ENCODE results near the gene COMMD10.

COMMD10 gene

DNA sequence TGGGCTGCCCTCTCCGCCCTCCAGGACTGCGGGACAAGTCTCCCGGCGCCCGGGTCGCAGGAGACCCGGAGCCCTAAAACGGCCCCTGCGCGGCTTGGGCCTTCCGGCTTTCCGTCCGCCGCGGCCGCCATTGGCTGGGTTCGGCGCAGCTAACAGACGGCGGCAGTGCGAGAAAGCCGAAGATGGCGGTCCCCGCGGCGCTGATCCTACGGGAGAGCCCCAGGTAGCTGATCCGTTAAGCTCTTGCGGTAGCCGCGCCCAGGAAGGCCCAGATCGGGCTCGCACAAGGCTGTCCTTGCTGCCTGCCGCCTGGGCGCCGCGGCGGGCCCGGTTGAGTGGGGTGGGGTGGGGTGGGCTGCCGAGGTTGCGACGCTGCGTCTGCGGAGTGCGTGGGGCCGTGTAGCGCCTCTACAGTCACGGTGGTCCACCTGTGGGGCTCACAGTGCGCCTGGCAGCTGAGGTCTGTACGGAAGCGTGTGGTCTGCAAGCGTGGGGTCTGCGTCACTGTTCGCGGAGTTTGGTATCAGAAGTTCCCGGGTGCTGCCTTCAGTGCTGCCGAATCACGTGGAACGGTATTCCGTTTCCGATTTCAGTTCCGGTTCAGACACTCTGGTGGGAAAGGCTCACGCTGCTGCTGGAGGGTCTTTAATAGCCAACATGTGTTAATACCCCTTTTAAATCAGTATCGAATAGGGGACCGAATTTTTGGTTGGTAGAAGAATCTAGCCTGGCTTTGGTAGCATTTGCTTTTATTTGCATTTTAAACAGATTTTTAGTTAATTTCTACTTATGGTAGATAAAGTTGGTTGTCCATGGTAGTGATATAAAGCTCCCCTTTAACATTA, at the start of gene COMMD10:
Gene COMMD10 (plus strand): TSS at position 155 of the 845 bp plus-strand sequence.
- H3K27me3 Mint-ChIP-seq, result no peaks in the 10 kb centered on the region
- peaks cover 47% of the 10 kb centered on the region for H3K4me1 Mint-ChIP-seq (ENCODE audit: low read depth)
- no peaks in the 10 kb centered on the region for H3K9me3 Mint-ChIP-seq
- H3K4me3 Mint-ChIP-seq, result peak within 1 kb of the TSS; percentile 90
- peaks cover 45% of the 10 kb centered on the region for H3K36me3 Mint-ChIP-seq (ENCODE audit: low read depth)
- peak within 1 kb of the TSS; percentile 94 for H3K27ac Mint-ChIP-seq

DNA sequence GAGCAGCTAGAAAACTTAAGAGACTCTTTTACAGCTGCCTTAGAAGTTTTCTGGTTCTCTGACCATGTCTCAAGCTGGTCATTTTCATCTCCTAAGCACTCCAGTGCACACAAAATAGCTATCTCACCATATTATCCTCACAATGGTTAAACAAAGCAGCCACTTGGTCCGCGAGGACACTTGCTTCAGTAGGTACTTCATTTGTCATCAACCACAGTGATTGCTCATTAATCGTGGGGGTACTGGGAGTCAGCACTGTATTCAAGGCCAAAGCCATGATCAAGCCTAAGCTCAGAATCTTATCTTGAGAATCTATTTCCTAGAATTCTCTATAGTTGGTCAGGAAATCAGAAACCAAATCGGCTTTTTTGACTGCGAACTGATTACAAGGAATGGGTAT, 49.7 kb upstream of the COMMD10 start:
- Mint-ChIP-seq H3K4me3 (no peak overlapping the region), H3K9me3 (no peaks in the 10 kb centered on the region), H3K4me1 (ENCODE audit: low read depth) (peaks cover 15% of the 10 kb centered on the region), H3K27me3 (peaks cover 19% of the 10 kb centered on the region), H3K36me3 (ENCODE audit: low read depth) (no peaks in the 10 kb centered on the region), H3K27ac (no peak overlapping the region)

DNA sequence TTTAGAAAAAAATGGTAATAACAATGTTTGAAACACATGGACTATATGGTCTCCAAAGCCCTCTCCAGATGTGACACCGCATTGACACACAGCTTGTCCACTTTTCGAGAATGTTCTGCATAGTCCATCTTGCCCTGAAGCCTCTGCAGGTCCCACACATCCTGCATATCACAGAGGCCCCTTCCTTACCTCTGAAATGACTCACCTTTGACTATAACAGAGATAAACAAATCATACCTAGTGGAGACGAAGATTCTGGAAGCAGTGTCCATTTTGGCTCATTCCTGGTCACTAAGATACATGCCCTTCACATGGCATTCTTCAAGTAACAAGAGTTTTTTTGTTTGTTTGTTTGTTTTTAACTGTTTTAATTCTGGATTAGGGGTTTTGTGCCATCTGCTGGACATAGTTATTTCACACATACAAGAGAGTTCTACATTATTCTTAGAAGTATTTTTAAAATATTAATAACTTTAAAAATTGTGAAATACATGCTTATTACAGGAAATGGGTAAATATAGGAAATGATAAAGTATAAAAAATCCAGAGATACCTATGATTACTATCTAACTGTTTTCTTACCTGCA, 47.5 kb upstream of the COMMD10 start:
- no peaks in the 10 kb centered on the region for H3K9me3 Mint-ChIP-seq
- H3K4me1 Mint-ChIP-seq (ENCODE audit: low read depth), result peaks cover 15% of the 10 kb centered on the region
- H3K36me3 Mint-ChIP-seq (ENCODE audit: low read depth), result no peaks in the 10 kb centered on the region
- no peak overlapping the region for H3K27ac Mint-ChIP-seq
- H3K27me3 Mint-ChIP-seq, result peaks cover 19% of the 10 kb centered on the region
- H3K4me3 Mint-ChIP-seq, result no peak overlapping the region

DNA sequence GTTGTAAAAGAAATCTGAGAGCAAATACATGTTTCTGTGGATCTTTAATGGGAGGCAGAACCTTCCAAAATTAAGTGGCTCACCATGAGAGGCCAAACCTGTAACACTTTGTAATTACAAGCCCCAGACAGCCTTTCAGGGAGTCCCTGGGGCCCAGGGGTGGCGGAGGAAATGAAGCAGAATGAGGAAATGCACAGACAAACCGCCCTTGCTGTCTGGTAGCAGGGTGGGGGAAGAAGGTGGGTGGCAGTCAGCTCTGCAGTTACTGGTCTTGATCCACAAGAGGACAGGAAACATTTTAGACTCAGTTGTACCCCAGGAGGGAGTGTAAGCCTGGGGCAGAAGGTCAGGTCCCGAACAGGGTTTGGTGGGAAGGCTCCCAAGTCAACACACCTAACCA, 46.0 kb upstream of the COMMD10 start:
- peaks cover 19% of the 10 kb centered on the region for H3K27me3 Mint-ChIP-seq
- no peak overlapping the region for H3K4me3 Mint-ChIP-seq
- H3K9me3 Mint-ChIP-seq, result no peaks in the 10 kb centered on the region
- no peak overlapping the region for H3K27ac Mint-ChIP-seq
- H3K4me1 Mint-ChIP-seq (ENCODE audit: low read depth), result peaks cover 15% of the 10 kb centered on the region
- no peaks in the 10 kb centered on the region for H3K36me3 Mint-ChIP-seq (ENCODE audit: low read depth)

DNA sequence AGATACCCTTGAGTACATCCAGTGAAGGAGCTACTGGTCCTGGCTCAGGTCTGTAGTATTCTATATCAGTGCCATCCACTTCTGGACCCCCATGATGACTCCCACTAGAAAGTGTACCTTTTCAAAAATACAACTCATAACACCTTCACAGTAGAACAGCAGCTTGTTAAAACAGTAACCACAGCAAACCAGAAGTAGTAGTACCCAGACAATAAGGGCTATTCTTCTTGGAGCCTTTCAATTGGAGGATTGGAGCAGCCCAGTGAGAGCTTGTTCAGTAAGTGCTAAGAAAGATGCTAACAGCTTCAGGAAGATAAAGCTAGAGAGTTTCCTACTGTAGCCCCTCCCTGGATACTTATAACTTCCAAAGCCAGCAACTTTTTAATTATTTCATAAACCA, 42.5 kb upstream of the COMMD10 start:
- peaks cover 5% of the 10 kb centered on the region for H3K27me3 Mint-ChIP-seq
- H3K27ac Mint-ChIP-seq, result no peak overlapping the region
- H3K4me3 Mint-ChIP-seq, result no peak overlapping the region
- H3K9me3 Mint-ChIP-seq, result no peaks in the 10 kb centered on the region
- peaks cover 15% of the 10 kb centered on the region for H3K4me1 Mint-ChIP-seq (ENCODE audit: low read depth)
- no peaks in the 10 kb centered on the region for H3K36me3 Mint-ChIP-seq (ENCODE audit: low read depth)

DNA sequence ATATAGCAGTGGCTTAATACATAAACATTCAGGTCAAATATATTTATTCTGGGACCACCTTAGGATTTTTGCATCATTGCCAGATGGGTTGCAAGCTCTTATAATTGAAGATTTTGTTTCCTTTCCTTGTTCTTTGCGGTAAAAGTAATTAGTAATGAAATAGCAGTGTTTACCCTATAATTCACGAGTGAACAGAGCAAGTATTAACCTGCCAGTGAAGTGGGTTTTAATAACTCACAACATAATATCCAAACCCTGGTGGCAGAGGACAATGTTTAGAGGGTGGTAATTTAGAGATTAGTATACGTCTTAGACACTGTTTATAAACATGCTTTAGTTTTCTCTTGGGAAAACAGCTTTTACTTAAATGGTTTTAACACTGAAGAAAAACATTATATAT, 40.8 kb upstream of the COMMD10 start:
- peaks cover 4% of the 10 kb centered on the region for H3K4me1 Mint-ChIP-seq (ENCODE audit: low read depth)
- no peaks in the 10 kb centered on the region for H3K27me3 Mint-ChIP-seq
- no peak overlapping the region for H3K27ac Mint-ChIP-seq
- H3K36me3 Mint-ChIP-seq (ENCODE audit: low read depth), result no peaks in the 10 kb centered on the region
- no peaks in the 10 kb centered on the region for H3K9me3 Mint-ChIP-seq
- H3K4me3 Mint-ChIP-seq, result no peak overlapping the region

DNA sequence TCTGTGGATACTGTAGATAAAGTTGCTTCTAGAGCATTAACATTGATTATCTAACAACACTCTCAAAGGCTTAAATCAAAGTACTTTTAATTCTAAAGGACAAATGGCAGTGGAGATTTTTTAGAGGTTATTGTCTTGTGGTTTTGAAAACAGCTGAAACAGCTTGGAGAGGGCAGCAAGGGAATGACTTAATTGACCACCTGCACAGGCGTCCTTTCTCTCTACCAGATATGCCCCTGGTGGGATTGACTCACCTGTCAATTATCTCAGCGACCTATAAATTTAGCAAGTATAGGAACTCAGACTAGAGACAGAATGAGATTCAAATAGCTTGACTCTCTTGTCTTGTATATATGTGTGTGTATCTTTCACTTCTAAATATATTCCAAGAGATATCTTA, 39.0 kb upstream of the COMMD10 start:
- no peak overlapping the region for H3K27ac Mint-ChIP-seq
- no peaks in the 10 kb centered on the region for H3K4me1 Mint-ChIP-seq (ENCODE audit: low read depth)
- no peaks in the 10 kb centered on the region for H3K9me3 Mint-ChIP-seq
- no peak overlapping the region for H3K4me3 Mint-ChIP-seq
- peaks cover 5% of the 10 kb centered on the region for H3K27me3 Mint-ChIP-seq
- H3K36me3 Mint-ChIP-seq (ENCODE audit: low read depth), result no peaks in the 10 kb centered on the region

- Mint-ChIP-seq H3K27ac (no peak overlapping the region), H3K27me3 (peaks cover 9% of the 10 kb centered on the region), H3K36me3 (ENCODE audit: low read depth) (no peaks in the 10 kb centered on the region), H3K4me1 (ENCODE audit: low read depth) (no peaks in the 10 kb centered on the region), H3K4me3 (no peak overlapping the region), H3K9me3 (no peaks in the 10 kb centered on the region)
These were observed 38.6 kb upstream of the COMMD10 start for GRCh38 chr5:116046261-116046660.

GRCh38 chr5:116046823-116047222, 38.0 kb upstream of the COMMD10 start:
- Mint-ChIP-seq H3K9me3 (no peaks in the 10 kb centered on the region), H3K4me3 (no peak overlapping the region), H3K36me3 (ENCODE audit: low read depth) (no peaks in the 10 kb centered on the region), H3K27me3 (peaks cover 10% of the 10 kb centered on the region), H3K27ac (no peak overlapping the region), H3K4me1 (ENCODE audit: low read depth) (no peaks in the 10 kb centered on the region)

- H3K27me3 Mint-ChIP-seq, result peaks cover 31% of the 10 kb centered on the region
- H3K4me3 Mint-ChIP-seq, result no peak overlapping the region
- no peak overlapping the region for H3K27ac Mint-ChIP-seq
- H3K36me3 Mint-ChIP-seq (ENCODE audit: low read depth), result no peaks in the 10 kb centered on the region
- H3K4me1 Mint-ChIP-seq (ENCODE audit: low read depth), result no peaks in the 10 kb centered on the region
- no peaks in the 10 kb centered on the region for H3K9me3 Mint-ChIP-seq
These were observed 26.4 kb upstream of the COMMD10 start for GRCh38 chr5:116058346-116058936.

- Mint-ChIP-seq H3K36me3 (ENCODE audit: low read depth) (no peaks in the 10 kb centered on the region), H3K27ac (no peak overlapping the region), H3K9me3 (no peaks in the 10 kb centered on the region), H3K4me3 (no peak overlapping the region), H3K27me3 (peaks cover 40% of the 10 kb centered on the region), H3K4me1 (ENCODE audit: low read depth) (no peaks in the 10 kb centered on the region)
These were observed 22.5 kb upstream of the COMMD10 start for GRCh38 chr5:116062352-116062751.

DNA sequence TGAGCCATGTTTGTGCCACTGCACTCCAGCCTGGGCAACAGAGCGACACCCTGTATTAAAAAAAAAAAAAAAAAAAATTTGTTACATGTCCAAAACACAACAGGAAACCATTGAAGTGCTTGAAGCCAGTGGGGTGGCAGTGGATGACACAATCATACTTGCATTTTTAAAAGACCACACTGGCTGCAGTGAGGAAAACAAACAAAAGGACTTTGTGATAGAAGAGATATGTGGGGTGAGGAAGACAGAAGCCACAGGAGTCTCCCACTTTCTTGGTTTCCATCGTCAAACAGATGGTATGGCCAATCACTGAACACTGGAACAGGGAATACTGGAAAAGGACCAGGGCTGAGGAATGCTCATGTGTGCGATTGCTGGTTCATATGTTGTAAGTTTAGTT, 20.9 kb upstream of the COMMD10 start:
- no peaks in the 10 kb centered on the region for H3K4me1 Mint-ChIP-seq (ENCODE audit: low read depth)

DNA sequence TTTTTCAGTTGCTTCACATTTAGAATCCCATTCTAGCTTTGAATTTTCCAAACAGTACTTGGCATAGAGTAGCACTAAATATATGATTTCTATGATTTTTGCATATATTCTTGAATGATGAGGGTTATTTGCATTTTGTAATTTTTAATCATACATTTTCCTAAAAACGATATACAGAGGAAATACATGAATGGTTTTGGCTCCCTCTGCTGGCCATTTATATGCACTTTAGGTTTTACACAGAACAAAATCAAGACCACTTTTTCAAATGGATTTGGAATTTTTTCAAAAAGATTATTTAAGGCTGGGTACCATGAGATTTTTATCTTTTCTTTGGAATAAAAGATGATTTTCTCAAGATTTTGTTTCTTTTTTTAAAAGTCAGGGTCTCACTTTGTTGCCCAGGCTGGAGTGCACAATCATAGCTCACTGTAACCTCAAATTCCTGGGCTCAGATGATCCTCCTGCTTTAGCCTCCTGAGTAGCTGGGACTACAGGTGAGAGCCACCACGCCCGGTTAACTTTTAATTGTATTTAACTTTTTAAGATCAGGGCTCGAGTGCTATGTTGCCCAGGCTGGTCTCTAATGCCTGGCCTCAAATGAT, 16.7 kb upstream of the COMMD10 start:
- Mint-ChIP-seq H3K27me3 (peaks cover 31% of the 10 kb centered on the region), H3K36me3 (ENCODE audit: low read depth) (no peaks in the 10 kb centered on the region), H3K4me1 (ENCODE audit: low read depth) (no peaks in the 10 kb centered on the region), H3K9me3 (no peaks in the 10 kb centered on the region), H3K27ac (no peak overlapping the region), H3K4me3 (no peak overlapping the region)

More for the DNA sequence above, 20.9 kb upstream of the COMMD10 start:
- Mint-ChIP-seq H3K27me3 (peaks cover 30% of the 10 kb centered on the region), H3K27ac (no peak overlapping the region), H3K36me3 (ENCODE audit: low read depth) (no peaks in the 10 kb centered on the region), H3K9me3 (no peaks in the 10 kb centered on the region), H3K4me3 (no peak overlapping the region)

DNA sequence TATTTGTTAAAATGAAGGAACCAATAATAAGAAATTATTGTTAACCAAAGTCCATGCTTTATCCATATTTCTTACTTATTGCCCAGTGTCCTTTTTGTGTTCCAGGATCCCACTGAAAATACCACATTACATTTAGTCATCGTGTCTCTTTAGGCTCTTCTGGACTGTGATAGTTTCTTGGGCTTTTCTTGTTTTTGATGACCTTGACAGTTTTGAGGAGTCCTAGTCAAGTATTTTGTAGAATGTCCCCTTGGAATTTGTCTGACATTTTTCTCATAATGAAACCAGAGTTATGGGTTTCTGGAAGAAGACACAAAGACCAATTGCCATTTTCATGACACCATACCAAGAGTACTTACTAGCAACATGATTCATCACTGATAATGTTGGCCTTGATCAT, 13.6 kb upstream of the COMMD10 start:
- Mint-ChIP-seq H3K27ac (no peak overlapping the region), H3K9me3 (peaks cover 11% of the 10 kb centered on the region), H3K36me3 (ENCODE audit: low read depth) (no peaks in the 10 kb centered on the region), H3K4me3 (no peak overlapping the region), H3K4me1 (ENCODE audit: low read depth) (peaks cover 16% of the 10 kb centered on the region), H3K27me3 (peaks cover 21% of the 10 kb centered on the region)

DNA sequence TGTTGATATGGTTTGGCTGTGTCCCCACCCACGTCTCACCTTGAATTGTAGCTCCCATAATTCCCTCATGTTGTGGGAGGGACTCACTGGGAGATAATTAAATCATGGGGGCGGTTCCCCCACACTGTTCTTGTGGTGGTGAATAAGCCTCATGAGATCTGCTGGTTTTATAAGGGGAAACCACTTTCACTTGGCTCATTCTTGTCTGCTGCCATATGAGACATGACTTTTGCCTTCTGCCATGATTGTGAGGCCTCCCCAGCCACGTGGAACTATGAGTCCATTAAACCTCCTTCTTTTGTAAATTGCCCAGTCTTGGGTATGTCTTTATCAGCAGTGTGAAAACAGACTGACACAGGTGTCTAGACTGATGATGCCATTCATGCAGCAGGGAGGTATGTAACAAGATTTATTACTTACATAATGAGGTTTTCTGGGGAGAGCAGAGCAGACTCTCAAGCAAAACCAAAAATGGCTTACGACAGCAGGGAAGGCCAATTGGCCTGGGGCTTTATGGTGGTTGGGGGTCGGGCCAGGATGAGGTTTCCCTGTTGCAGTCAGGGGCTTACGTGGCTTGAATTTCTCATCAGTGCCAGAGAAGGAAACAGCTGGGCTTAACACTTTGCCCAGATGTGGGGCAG, 9.5 kb upstream of the COMMD10 start:
- Mint-ChIP-seq H3K27ac (peak overlapping the region; percentile 82), H3K4me3 (peak overlapping the region; percentile 63), H3K36me3 (ENCODE audit: low read depth) (no peaks in the 10 kb centered on the region)

More for the DNA sequence above, 9.5 kb upstream of the COMMD10 start:
- Mint-ChIP-seq H3K27me3 (peaks cover 12% of the 10 kb centered on the region), H3K9me3 (peaks cover 13% of the 10 kb centered on the region), H3K4me1 (ENCODE audit: low read depth) (peaks cover 28% of the 10 kb centered on the region)
